ENCODE data around the gene HK1. TPM values are rescaled to one million over a fixed set of nuclear protein-coding genes. Genes with fewer than 3 reads are reported as not detected.
A peak's percentile ranks its signal among the peaks of the same experiment; 100 is the strongest.

Gene HK1
- total RNA-seq, 2 donors from 2014 or later, result 38.0 to 78.8 TPM

- Histone ChIP-seq H3K4me1 (ENCODE audit: control insufficient read depth, insufficient read depth, low read length) (peaks cover 8% of the 10 kb centered on the region), H3K27ac (ENCODE audit: low read depth, low read length) (no peak overlapping the region), H3K4me3 (ENCODE audit: low read length) (no peak overlapping the region), H3K36me3 (ENCODE audit: control insufficient read depth, insufficient read depth, low read length) (no peaks in the 10 kb centered on the region), H3K9me3 (ENCODE audit: control insufficient read depth, low read length) (no peaks in the 10 kb centered on the region), H3K27me3 (ENCODE audit: control insufficient read depth, insufficient read depth, low read length, poor library complexity, severe bottlenecking) (no peaks in the 10 kb centered on the region), H3K9ac (ENCODE audit: extremely low read depth, low read length, poor library complexity, severe bottlenecking) (no peak overlapping the region)
- no peak overlapping the region for H3K27ac Mint-ChIP-seq
- no peak overlapping the region for H3K4me3 Mint-ChIP-seq
- no peak for DNase-seq
- WGBS, 2 experiments (ENCODE audit: insufficient coverage in 1 of 2, insufficient read length in 1 of 2), result 17 to 55% methylated on average over 1 to 4 of the region's 4 CpGs
- TF ChIP-seq, protein P1, sequence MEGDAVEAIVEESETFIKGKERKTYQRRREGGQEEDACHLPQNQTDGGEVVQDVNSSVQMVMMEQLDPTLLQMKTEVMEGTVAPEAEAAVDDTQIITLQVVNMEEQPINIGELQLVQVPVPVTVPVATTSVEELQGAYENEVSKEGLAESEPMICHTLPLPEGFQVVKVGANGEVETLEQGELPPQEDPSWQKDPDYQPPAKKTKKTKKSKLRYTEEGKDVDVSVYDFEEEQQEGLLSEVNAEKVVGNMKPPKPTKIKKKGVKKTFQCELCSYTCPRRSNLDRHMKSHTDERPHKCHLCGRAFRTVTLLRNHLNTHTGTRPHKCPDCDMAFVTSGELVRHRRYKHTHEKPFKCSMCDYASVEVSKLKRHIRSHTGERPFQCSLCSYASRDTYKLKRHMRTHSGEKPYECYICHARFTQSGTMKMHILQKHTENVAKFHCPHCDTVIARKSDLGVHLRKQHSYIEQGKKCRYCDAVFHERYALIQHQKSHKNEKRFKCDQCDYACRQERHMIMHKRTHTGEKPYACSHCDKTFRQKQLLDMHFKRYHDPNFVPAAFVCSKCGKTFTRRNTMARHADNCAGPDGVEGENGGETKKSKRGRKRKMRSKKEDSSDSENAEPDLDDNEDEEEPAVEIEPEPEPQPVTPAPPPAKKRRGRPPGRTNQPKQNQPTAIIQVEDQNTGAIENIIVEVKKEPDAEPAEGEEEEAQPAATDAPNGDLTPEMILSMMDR (conservative IDR thresholded peaks at IDR 0.05), result no peak
- H3K9me3 Mint-ChIP-seq, result peaks cover 8% of the 10 kb centered on the region
- no peaks in the 10 kb centered on the region for H3K27me3 Mint-ChIP-seq (ENCODE audit: insufficient read depth)
- no peaks in the 10 kb centered on the region for H3K36me3 Mint-ChIP-seq (ENCODE audit: low read depth)
- peaks cover 24% of the 10 kb centered on the region for H3K4me1 Mint-ChIP-seq
Measured at GRCh38 chr10:69312528-69312927, 34.2 kb downstream of the HK1 start.

GRCh38 chr10:69315100-69315542 lies 36.8 kb downstream of the HK1 start:
- no peak overlapping the region for H3K27ac Mint-ChIP-seq
- Histone ChIP-seq H3K4me1 (ENCODE audit: control insufficient read depth, insufficient read depth, low read length) (peaks cover 11% of the 10 kb centered on the region), H3K27ac (ENCODE audit: low read depth, low read length) (no peak overlapping the region), H3K36me3 (ENCODE audit: control insufficient read depth, insufficient read depth, low read length) (no peaks in the 10 kb centered on the region), H3K4me3 (ENCODE audit: low read length) (no peak overlapping the region), H3K9ac (ENCODE audit: extremely low read depth, low read length, poor library complexity, severe bottlenecking) (no peak overlapping the region), H3K9me3 (ENCODE audit: control insufficient read depth, low read length) (no peaks in the 10 kb centered on the region), H3K27me3 (ENCODE audit: control insufficient read depth, insufficient read depth, low read length, poor library complexity, severe bottlenecking) (no peaks in the 10 kb centered on the region)
- peaks cover 29% of the 10 kb centered on the region for H3K4me1 Mint-ChIP-seq
- TF ChIP-seq, protein P1 (conservative IDR thresholded peaks at IDR 0.05), result no peak
- H3K4me3 Mint-ChIP-seq, result no peak overlapping the region
- DNase-seq, result no peak
- no peaks in the 10 kb centered on the region for H3K36me3 Mint-ChIP-seq (ENCODE audit: low read depth)
- 88 to 89% methylated on average over 3 of the region's 3 CpGs for WGBS, 2 experiments (ENCODE audit: insufficient coverage in 1 of 2, insufficient read length in 1 of 2)
- no peaks in the 10 kb centered on the region for H3K9me3 Mint-ChIP-seq
- H3K27me3 Mint-ChIP-seq (ENCODE audit: insufficient read depth), result no peaks in the 10 kb centered on the region

DNA sequence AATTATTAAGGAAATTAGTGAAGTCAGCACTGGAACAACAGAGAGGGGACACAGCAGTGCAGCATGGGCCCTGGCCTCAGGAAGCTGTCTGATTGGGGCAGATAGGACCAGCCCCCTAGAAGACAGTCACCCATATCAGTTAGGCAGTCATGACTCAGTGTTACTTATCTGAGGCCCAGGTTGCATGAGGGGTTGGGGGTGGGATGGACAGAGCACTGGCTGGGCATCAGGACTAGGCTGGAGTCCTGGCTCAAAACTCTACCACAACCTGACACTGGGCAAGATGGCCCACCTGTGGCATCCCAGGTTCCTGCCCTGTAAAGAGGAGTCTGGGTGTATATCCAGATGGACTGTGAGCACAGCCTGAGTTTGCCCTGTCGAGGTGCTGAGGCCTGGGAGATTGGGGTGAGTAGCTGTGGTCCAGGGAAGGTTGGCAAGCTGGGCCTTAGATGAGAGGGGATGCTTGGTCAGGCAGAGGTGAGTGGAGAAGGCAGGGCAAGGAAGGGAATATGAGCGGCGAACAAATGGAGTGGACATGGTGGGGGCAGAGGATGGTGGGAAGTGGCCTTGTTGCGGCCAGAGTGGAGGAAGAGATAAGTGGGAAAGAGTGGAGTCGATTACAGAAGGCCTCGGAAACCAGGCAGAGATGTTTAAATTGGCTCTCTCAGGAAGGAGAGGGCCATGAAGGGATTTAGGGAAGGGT lies 37.5 kb downstream of the HK1 start:
- peak; percentile 42 for DNase-seq
- Mint-ChIP-seq H3K4me3 (no peak overlapping the region), H3K4me1 (peaks cover 29% of the 10 kb centered on the region), H3K9me3 (no peaks in the 10 kb centered on the region), H3K27ac (peak overlapping the region; percentile 11), H3K27me3 (ENCODE audit: insufficient read depth) (no peaks in the 10 kb centered on the region), H3K36me3 (ENCODE audit: low read depth) (no peaks in the 10 kb centered on the region)
- H3K4me1 ChIP-seq (ENCODE audit: control insufficient read depth, insufficient read depth, low read length), result peaks cover 11% of the 10 kb centered on the region
- no peak overlapping the region for H3K4me3 ChIP-seq (ENCODE audit: low read length)
- H3K27ac ChIP-seq (ENCODE audit: low read depth, low read length), result no peak overlapping the region
- no peak overlapping the region for H3K9ac ChIP-seq (ENCODE audit: extremely low read depth, low read length, poor library complexity, severe bottlenecking)
- WGBS, 2 experiments (ENCODE audit: insufficient coverage in 1 of 2, insufficient read length in 1 of 2), result 93 to 97% methylated on average over 6 of the region's 6 CpGs
- TF ChIP-seq, protein P1 (conservative IDR thresholded peaks at IDR 0.05), result no peak
- H3K9me3 ChIP-seq (ENCODE audit: control insufficient read depth, low read length), result no peaks in the 10 kb centered on the region
- H3K27me3 ChIP-seq (ENCODE audit: control insufficient read depth, insufficient read depth, low read length, poor library complexity, severe bottlenecking), result no peaks in the 10 kb centered on the region
- H3K36me3 ChIP-seq (ENCODE audit: control insufficient read depth, insufficient read depth, low read length), result no peaks in the 10 kb centered on the region
